A549 (cell line): ENCODE results near the gene DOCK9. TPM values are rescaled to one million over a fixed set of nuclear protein-coding genes. Genes with fewer than 3 reads are reported as not detected.

Experiments
- ATAC-seq, 2 experiments: fragments of 200-7000 bp in 1 of 2; fragments of >200 bp in 1 of 2; cut with Nextera tagmentation in 1 of 2; cut with Tn5 transposase in 1 of 2; 3 replicates each; pipeline versions ENCODE4 v1.8.0 to v1.9.1; 2018 to 2020; ENCODE audit warnings: mild to moderate bottlenecking in 1 of 2, moderate library complexity in 1 of 2
- CTCF ChIA-PET: fragments of 300-600 bp; sonication (Branson Sonifier 250); formaldehyde crosslinking; extraction: SDS; loops from one replicate; lab custom pipeline; 2021; ENCODE audit warnings: antibody characterized with exemption, inconsistent platforms; lab: Yijun Ruan, JAX
- POLR2A ChIA-PET: fragments of 350-600 bp; formaldehyde crosslinking; extraction: SDS; loops from one replicate; lab custom pipeline; 2021; ENCODE audit warnings: antibody characterized with exemption, inconsistent platforms; lab: Yijun Ruan, JAX
- DNase-seq, 2 experiments: peaks; one replicate each; pipeline versions ENCODE4 v3.0.0 to v3.0.0-alpha.2; 2011 to 2016; ENCODE audit warnings: low read depth in 1 of 2, low spot score in 1 of 2
- FAIRE-seq: peaks from 2 replicates; lab custom pipeline; 2011; peaks lifted over from hg19 to GRCh38; lab: Jason Lieb, UNC
- H3K27ac ChIP-seq, 2 experiments: fragments of >200 bp; sonication (Bioruptor Twin); formaldehyde crosslinking; 3 replicates each; pipeline ENCODE4 v1.5.1; 2016 to 2017
- H3K4me1 ChIP-seq: fragments of >200 bp; sonication (Bioruptor Twin); formaldehyde crosslinking; 3 replicates; pipeline ENCODE4 v1.6.1; 2016
- H3K4me2 ChIP-seq: fragments of >200 bp; sonication (Bioruptor Twin); formaldehyde crosslinking; 3 replicates; pipeline ENCODE4 v1.6.1; 2016
- H3K4me3 ChIP-seq: fragments of >200 bp; sonication (Bioruptor Twin); formaldehyde crosslinking; 3 replicates; pipeline ENCODE4 v1.5.1; 2016
- H3K9me3 ChIP-seq: fragments of >200 bp; sonication (Bioruptor Twin); formaldehyde crosslinking; 3 replicates; pipeline ENCODE4 v1.6.1; 2016
- BHLHE40 ChIP-seq: IDR thresholded peaks from 2 replicates; pipeline ENCODE4 v1.6.1; 2012; ENCODE audit warnings: low read depth, low read length, inconsistent platforms
- CBX2 ChIP-seq: fragments of 200-600 bp; sonication (generic); IDR thresholded peaks from 2 replicates; pipeline ENCODE4 v1.6.1; 2016; ENCODE audit warnings: low read depth, mild to moderate bottlenecking, borderline replicate concordance
- CBX8 ChIP-seq: fragments of 200-600 bp; sonication (generic); IDR thresholded peaks from 2 replicates; pipeline ENCODE4 v1.6.1; 2016
- CHD2 ChIP-seq: fragments of 150-350 bp; IDR thresholded peaks from 2 replicates; pipeline ENCODE4 v1.6.1; 2014; ENCODE audit warnings: low read length; ENCODE audit not compliant: partially characterized antibody
- CHD4 ChIP-seq: fragments of 200-600 bp; sonication (generic); IDR thresholded peaks from 2 replicates; pipeline ENCODE4 v1.6.1; 2016; ENCODE audit warnings: antibody characterized with exemption, mild to moderate bottlenecking, borderline replicate concordance
- EHMT2 ChIP-seq: fragments of 200-600 bp; sonication (generic); IDR thresholded peaks from 2 replicates; pipeline ENCODE4 v1.6.1; 2016; ENCODE audit warnings: antibody characterized with exemption, low read depth, mild to moderate bottlenecking, moderate library complexity
- EP300 ChIP-seq, 2 experiments: fragments of >200 bp; sonication (Bioruptor Twin); formaldehyde crosslinking; IDR thresholded peaks; 2 replicates in 1 of 2; 3 replicates in 1 of 2; pipeline ENCODE4 v1.6.1; 2016 to 2017
- FOSB ChIP-seq: fragments of 250-450 bp; sonication (Bioruptor Pico); IDR thresholded peaks from 2 replicates; pipeline ENCODE4 v1.5.0; 2020; ENCODE audit warnings: mild to moderate bottlenecking, moderate library complexity
- FOXS1 ChIP-seq: fragments of 250-450 bp; sonication (Bioruptor Pico); IDR thresholded peaks from 2 replicates; pipeline ENCODE4 v1.5.0; 2020; ENCODE audit warnings: mild to moderate bottlenecking, moderate library complexity
- GATA3 ChIP-seq: IDR thresholded peaks from 2 replicates; pipeline ENCODE4 v1.6.1; 2012; ENCODE audit warnings: borderline replicate concordance
- HES2 ChIP-seq: fragments of >200 bp; sonication (Bioruptor Twin); formaldehyde crosslinking; IDR thresholded peaks from 2 replicates; pipeline ENCODE4 v1.6.1; 2016
- HOXA7 ChIP-seq: fragments of 250-450 bp; sonication (Bioruptor Pico); IDR thresholded peaks from 2 replicates; pipeline ENCODE4 v1.5.0; 2020; ENCODE audit warnings: mild to moderate bottlenecking, moderate library complexity
- HOXB13 ChIP-seq: fragments of 250-450 bp; sonication (Bioruptor Pico); IDR thresholded peaks from 2 replicates; pipeline ENCODE4 v1.5.0; 2020; ENCODE audit warnings: low read depth, mild to moderate bottlenecking, moderate library complexity
- HOXB5 ChIP-seq: fragments of 250-450 bp; sonication (Bioruptor Pico); IDR thresholded peaks from 2 replicates; pipeline ENCODE4 v1.5.0; 2020; ENCODE audit warnings: mild to moderate bottlenecking, moderate library complexity
- JUN ChIP-seq, 2 experiments: fragments of >200 bp; sonication (Bioruptor Twin); formaldehyde crosslinking; IDR thresholded peaks; 2 replicates in 1 of 2; 3 replicates in 1 of 2; pipeline ENCODE4 v1.6.1; 2016 to 2017
- KDM5A ChIP-seq: fragments of 200-600 bp; sonication (generic); IDR thresholded peaks from 2 replicates; pipeline ENCODE4 v1.6.1; 2016; ENCODE audit warnings: antibody characterized with exemption, mild to moderate bottlenecking
- NFE2L2 ChIP-seq: fragments of 150-350 bp; conservative IDR thresholded peaks from 2 replicates; pipeline ENCODE4 v1.6.1; 2014; ENCODE audit warnings: low read length
- NPAS2 ChIP-seq: fragments of 250-450 bp; sonication (Bioruptor Pico); IDR thresholded peaks from 2 replicates; pipeline ENCODE4 v1.8.0; 2022; ENCODE audit warnings: mild to moderate bottlenecking, moderate library complexity, borderline replicate concordance
- NR3C1 ChIP-seq: fragments of >200 bp; sonication (Bioruptor Twin); formaldehyde crosslinking; IDR thresholded peaks from 3 replicates; pipeline ENCODE4 v1.6.1; 2017
- PBX3 ChIP-seq: IDR thresholded peaks from 2 replicates; pipeline ENCODE4 v1.6.1; 2012
- PHF8 ChIP-seq: fragments of 200-600 bp; sonication (generic); IDR thresholded peaks from 2 replicates; pipeline ENCODE4 v1.6.1; 2016; ENCODE audit warnings: low read depth, mild to moderate bottlenecking, antibody characterized with exemption, moderate library complexity, borderline replicate concordance
- POLR2A ChIP-seq: IDR thresholded peaks from 2 replicates; pipeline ENCODE4 v1.6.1; 2012; ENCODE audit warnings: mild to moderate bottlenecking, low read length
- RAD21 ChIP-seq, 2 experiments: fragments of >200 bp in 1 of 2; sonication (Bioruptor Twin) in 1 of 2; formaldehyde crosslinking in 1 of 2; IDR thresholded peaks in 1 of 2; conservative IDR thresholded peaks in 1 of 2; 2 replicates in 1 of 2; 3 replicates in 1 of 2; pipeline ENCODE4 v1.6.1; 2012 to 2018; ENCODE audit warnings: inconsistent platforms in 1 of 2
- RNF2 ChIP-seq: fragments of 200-600 bp; sonication (generic); IDR thresholded peaks from 2 replicates; pipeline ENCODE4 v1.6.1; 2016; ENCODE audit warnings: low read depth, mild to moderate bottlenecking, antibody characterized with exemption, moderate library complexity, borderline replicate concordance
- TFCP2L1 ChIP-seq: fragments of 250-450 bp; sonication (Bioruptor Pico); IDR thresholded peaks from 2 replicates; pipeline ENCODE4 v1.5.0; 2021; ENCODE audit warnings: mild to moderate bottlenecking
- TP53 ChIP-seq: fragments of 250-450 bp; sonication (Bioruptor Pico); IDR thresholded peaks from 2 replicates; pipeline ENCODE4 v1.5.0; 2021; ENCODE audit warnings: mild to moderate bottlenecking, moderate library complexity
- USF2 ChIP-seq: fragments of 450-650 bp; IDR thresholded peaks from 2 replicates; pipeline ENCODE4 v1.6.1; 2014; ENCODE audit warnings: antibody characterized with exemption
- ZNF302 ChIP-seq: fragments of 250-450 bp; sonication (Bioruptor Pico); IDR thresholded peaks from 2 replicates; pipeline ENCODE4 v1.9.0; 2021; ENCODE audit warnings: inconsistent platforms, mild to moderate bottlenecking, moderate library complexity
- ZSCAN20 ChIP-seq: fragments of 250-450 bp; sonication (Bioruptor Pico); IDR thresholded peaks from 2 replicates; pipeline ENCODE4 v1.8.0; 2022; ENCODE audit warnings: mild to moderate bottlenecking, moderate library complexity
- WGBS: methylation state at CpG from one replicate; pipeline ENCODE4 v1.1.6; 2017; ENCODE audit errors: missing lambda C conversion rate; 5-methylcytosine and 5-hydroxymethylcytosine counted together
- polyA plus RNA-seq, 4 experiments: library from polyadenylated mRNA; depleted of rRNA in 3 of 4; stranded (reverse); fragments of >200 nt; fragmentation: RNase III in 1 of 4; extraction: RNeasy Plus Mini Kit Qiagen cat#74134 plus additional on column Dnase treatment in 1 of 4; gene quantifications; 2 replicates in 3 of 4; 3 replicates in 1 of 4; pipeline ENCODE4 v1.2.3, GENCODE V29; 2011 to 2017

Gene DOCK9
- polyA plus RNA-seq, 2 of the 4 experiments (the other 2 are of a cell fraction): 34.0 to 43.9 TPM

GRCh38 chr13:98996046-98996445, 18.2 kb upstream of the DOCK9 start:
- POLR2A ChIA-PET: no interaction called here
- no peak for DNase-seq
- Histone ChIP-seq H3K4me1 (peaks cover 16% of the 10 kb centered on the region), H3K4me3 (no peak overlapping the region), H3K27ac (no peak overlapping the region)
- TF ChIP-seq CBX8: no peak
- no peak for TF ChIP-seq PBX3
- no peak for TF ChIP-seq GATA3
- TF ChIP-seq, all 56 proteins: peak for 0
- no peak overlapping the region for H3K4me2 ChIP-seq
- FAIRE-seq (no peak), ATAC-seq (no peak)
- CTCF ChIA-PET: no interaction called here
- H3K9me3 ChIP-seq: no peaks in the 10 kb centered on the region
- WGBS: 96% methylated on average over 5 of the region's 5 CpGs

- Histone ChIP-seq H3K4me1 (peaks cover 20% of the 10 kb centered on the region), H3K9me3 (no peaks in the 10 kb centered on the region), H3K4me3 (no peak overlapping the region), H3K27ac (no peak overlapping the region), H3K4me2 (no peak overlapping the region)
- CTCF ChIA-PET: no interaction called here
- TF ChIP-seq USF2 (no peak), EP300 (IDR thresholded peaks at IDR 0.05) (no peak), TFCP2L1 (CRISPR knock-in tag) (no peak), HOXA7 (CRISPR knock-in tag) (no peak), POLR2A (no peak), JUN (IDR thresholded peaks at IDR 0.05) (no peak), CBX8 (no peak), CHD4 (no peak)
- DNase-seq (no peak), ATAC-seq (no peak), FAIRE-seq (no peak)
- WGBS: 88% methylated on average over 6 of the region's 6 CpGs
- POLR2A ChIA-PET: no interaction called here
Measured at GRCh38 chr13:98994896-98995295, 17.0 kb upstream of the DOCK9 start.

GRCh38 chr13:98994080-98994479, 16.2 kb upstream of the DOCK9 start:
- Histone ChIP-seq H3K4me1 (peaks cover 20% of the 10 kb centered on the region), H3K4me2 (no peak overlapping the region), H3K9me3 (no peaks in the 10 kb centered on the region), H3K27ac (no peak overlapping the region), H3K4me3 (no peak overlapping the region)
- ChIA-PET CTCF (no interaction called here), POLR2A (no interaction called here)
- WGBS: 91% methylated on average over 2 of the region's 2 CpGs
- DNase-seq (no peak), ATAC-seq (no peak), FAIRE-seq (no peak)
- TF ChIP-seq FOSB (CRISPR knock-in tag): no peak
- no peak for TF ChIP-seq HOXB5 (CRISPR knock-in tag)
- TF ChIP-seq NPAS2 (CRISPR knock-in tag): no peak
- no peak for TF ChIP-seq GATA3
- TF ChIP-seq ZSCAN20: no peak
- no peak for TF ChIP-seq HES2
- TF ChIP-seq RAD21 (conservative IDR thresholded peaks at IDR 0.05 in 1 of 2, IDR thresholded peaks at IDR 0.05 in 1 of 2): no peak
- no peak for TF ChIP-seq CHD2
- TF ChIP-seq EHMT2: no peak
- no peak for TF ChIP-seq NR3C1
- TF ChIP-seq KDM5A: no peak
- no peak for TF ChIP-seq RNF2

- CTCF ChIA-PET: no interaction called here
- H3K9me3 ChIP-seq: no peaks in the 10 kb centered on the region
- H3K27ac ChIP-seq: no peak overlapping the region
- H3K4me1 ChIP-seq: peaks cover 9% of the 10 kb centered on the region; the same call in 2 of the 3 replicates
- WGBS: 69% methylated on average over 7 of the region's 7 CpGs
- TF ChIP-seq HOXA7 (CRISPR knock-in tag): no peak
- no peak for TF ChIP-seq BHLHE40
- no peak for TF ChIP-seq ZNF302 (CRISPR knock-in tag)
- TF ChIP-seq TFCP2L1 (CRISPR knock-in tag): no peak
- TF ChIP-seq RAD21 (conservative IDR thresholded peaks at IDR 0.05 in 1 of 2, IDR thresholded peaks at IDR 0.05 in 1 of 2): no peak
- no peak for TF ChIP-seq EHMT2
- TF ChIP-seq CBX8: no peak
- TF ChIP-seq NFE2L2: no peak
- TF ChIP-seq HOXB13 (CRISPR knock-in tag): no peak
- TF ChIP-seq PHF8: no peak
- TF ChIP-seq JUN (IDR thresholded peaks at IDR 0.05): no peak
- TF ChIP-seq GATA3: no peak
- no peak for TF ChIP-seq FOXS1 (CRISPR knock-in tag)
- TF ChIP-seq CHD2: no peak
- no peak for TF ChIP-seq HOXB5 (CRISPR knock-in tag)
- no peak for TF ChIP-seq CBX2
- no peak for TF ChIP-seq TP53 (CRISPR knock-in tag)
- FAIRE-seq (no peak), ATAC-seq (no peak), DNase-seq (no peak)
- H3K4me3 ChIP-seq: no peak overlapping the region
- POLR2A ChIA-PET: no interaction called here
- H3K4me2 ChIP-seq: no peak overlapping the region
Measured at GRCh38 chr13:98992355-98992754, 14.5 kb upstream of the DOCK9 start.
